ENCODE data around the gene FEM1A. TPM values are rescaled to one million over a fixed set of nuclear protein-coding genes. Genes with fewer than 3 reads are reported as not detected.

Gene FEM1A
- total and polyA plus RNA-seq, 4 donors = 5.6 to 14.6 (median 8.6) TPM

DNA sequence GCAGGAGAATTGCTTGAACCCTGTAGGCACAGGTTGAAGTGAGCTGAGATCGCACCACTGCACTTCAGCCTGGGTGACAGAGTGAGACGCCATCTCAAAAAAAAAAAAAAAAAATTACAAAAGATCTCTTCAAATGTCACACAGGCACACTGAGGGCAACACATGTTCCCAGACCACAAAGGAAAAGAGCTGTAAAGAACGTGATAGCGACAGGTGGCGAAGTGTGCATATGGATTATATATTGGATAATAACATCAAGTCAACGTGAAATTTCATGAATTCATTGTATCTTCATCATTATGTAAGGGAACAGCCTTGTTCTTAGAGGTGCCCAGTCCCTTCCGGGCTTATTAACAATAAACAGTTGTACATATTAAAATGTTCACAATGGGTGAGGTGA, 36.1 kb upstream of the FEM1A start:
- H3K9ac ChIP-seq (ENCODE audit: insufficient read depth in 1 of 2, low read length in 2 of 2) = no peak overlapping the region
- peaks cover 0 to 6% (median 0%) of the 10 kb centered on the region in 4 donors for H3K9me3 ChIP-seq (ENCODE audit: control insufficient read depth in 4 of 4, insufficient read depth in 3 of 4, low read length in 3 of 4)
- H3K4me3 ChIP-seq = no peak overlapping the region
- no peaks in the 10 kb centered on the region for H3K36me3 ChIP-seq (ENCODE audit: control insufficient read depth in 4 of 4, insufficient read depth in 4 of 4, low read length in 4 of 4)
- no peak overlapping the region for H3K27ac ChIP-seq (ENCODE audit: low read depth in 1 of 2, low read length in 1 of 2)
- ATAC-seq (ENCODE audit: insufficient read depth, low FRiP score) (no peak), DNase-seq (no peak)
- WGBS, 2 donors = 78 to 88% methylated on average over 7 of the region's 7 CpGs
- TF ChIP-seq, protein P1, sequence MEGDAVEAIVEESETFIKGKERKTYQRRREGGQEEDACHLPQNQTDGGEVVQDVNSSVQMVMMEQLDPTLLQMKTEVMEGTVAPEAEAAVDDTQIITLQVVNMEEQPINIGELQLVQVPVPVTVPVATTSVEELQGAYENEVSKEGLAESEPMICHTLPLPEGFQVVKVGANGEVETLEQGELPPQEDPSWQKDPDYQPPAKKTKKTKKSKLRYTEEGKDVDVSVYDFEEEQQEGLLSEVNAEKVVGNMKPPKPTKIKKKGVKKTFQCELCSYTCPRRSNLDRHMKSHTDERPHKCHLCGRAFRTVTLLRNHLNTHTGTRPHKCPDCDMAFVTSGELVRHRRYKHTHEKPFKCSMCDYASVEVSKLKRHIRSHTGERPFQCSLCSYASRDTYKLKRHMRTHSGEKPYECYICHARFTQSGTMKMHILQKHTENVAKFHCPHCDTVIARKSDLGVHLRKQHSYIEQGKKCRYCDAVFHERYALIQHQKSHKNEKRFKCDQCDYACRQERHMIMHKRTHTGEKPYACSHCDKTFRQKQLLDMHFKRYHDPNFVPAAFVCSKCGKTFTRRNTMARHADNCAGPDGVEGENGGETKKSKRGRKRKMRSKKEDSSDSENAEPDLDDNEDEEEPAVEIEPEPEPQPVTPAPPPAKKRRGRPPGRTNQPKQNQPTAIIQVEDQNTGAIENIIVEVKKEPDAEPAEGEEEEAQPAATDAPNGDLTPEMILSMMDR (IDR thresholded peaks at IDR 0.05; ENCODE audit: control extremely low read depth, extremely low read depth) = no peak
- peaks cover 0 to 5% (median 0%) of the 10 kb centered on the region in 3 donors for H3K27me3 ChIP-seq (ENCODE audit: control insufficient read depth in 3 of 3, insufficient read depth in 3 of 3, low read length in 2 of 3)
- H3K4me1 ChIP-seq (ENCODE audit: control insufficient read depth in 5 of 5, insufficient read depth in 5 of 5, low read length in 5 of 5) = peaks cover 4 to 8% (median 4%) of the 10 kb centered on the region in 5 donors

DNA sequence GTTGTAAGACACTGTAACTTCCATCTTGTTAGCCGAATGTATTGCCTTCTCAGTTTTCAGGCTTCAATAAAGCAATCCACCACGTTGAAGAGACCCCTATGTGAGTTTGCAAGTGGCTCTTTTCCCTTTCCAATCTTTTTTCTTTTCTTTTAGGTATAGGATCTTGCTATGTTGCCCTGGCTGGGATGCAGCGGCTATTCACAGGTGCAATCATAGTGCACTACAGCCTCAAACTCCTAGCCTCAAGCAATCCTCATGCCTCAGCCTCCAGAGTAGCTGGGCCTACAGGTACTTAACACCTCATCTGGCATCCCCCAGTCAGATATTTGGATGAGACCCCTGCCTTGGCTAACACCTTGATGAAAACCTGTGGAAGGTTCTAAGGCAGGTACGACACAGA, 33.5 kb upstream of the FEM1A start:
- no peak overlapping the region for H3K4me3 ChIP-seq
- ATAC-seq (ENCODE audit: insufficient read depth, low FRiP score) (no peak), DNase-seq (no peak)
- WGBS, 2 donors = 76 to 83% methylated on average over 4 of the region's 4 CpGs
- H3K36me3 ChIP-seq (ENCODE audit: control insufficient read depth in 4 of 4, insufficient read depth in 4 of 4, low read length in 4 of 4) = no peaks in the 10 kb centered on the region
- no peak overlapping the region for H3K9ac ChIP-seq (ENCODE audit: insufficient read depth in 1 of 2, low read length in 2 of 2)
- peaks cover 0 to 3% (median 0%) of the 10 kb centered on the region in 4 donors for H3K9me3 ChIP-seq (ENCODE audit: control insufficient read depth in 4 of 4, insufficient read depth in 3 of 4, low read length in 3 of 4)
- no peak overlapping the region for H3K27ac ChIP-seq (ENCODE audit: low read depth in 1 of 2, low read length in 1 of 2)
- TF ChIP-seq, protein P1 (IDR thresholded peaks at IDR 0.05; ENCODE audit: control extremely low read depth, extremely low read depth) = no peak
- peaks cover 0 to 5% (median 0%) of the 10 kb centered on the region in 3 donors for H3K27me3 ChIP-seq (ENCODE audit: control insufficient read depth in 3 of 3, insufficient read depth in 3 of 3, low read length in 2 of 3)
- H3K4me1 ChIP-seq (ENCODE audit: control insufficient read depth in 5 of 5, insufficient read depth in 5 of 5, low read length in 5 of 5) = peaks cover 4 to 8% (median 4%) of the 10 kb centered on the region in 5 donors

DNA sequence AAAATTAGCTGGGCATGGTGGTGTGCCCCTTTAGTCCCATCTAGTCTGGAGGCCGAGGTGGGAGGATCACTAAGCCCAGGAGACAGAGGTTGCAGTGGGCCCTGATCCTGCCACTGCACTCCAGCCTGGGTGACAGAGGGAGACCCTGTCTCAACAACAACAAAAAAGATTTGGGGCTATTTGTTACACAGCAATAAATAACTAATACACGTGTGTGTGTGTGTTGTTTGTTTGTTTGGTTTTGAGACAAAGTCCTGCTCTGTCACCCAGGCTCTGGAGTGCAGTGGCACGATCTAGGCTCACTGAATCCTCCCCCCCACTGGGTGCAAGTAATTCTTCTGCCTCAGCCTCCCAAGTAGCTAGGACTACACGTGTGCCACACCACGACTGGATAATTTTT, 32.9 kb upstream of the FEM1A start:
- Histone ChIP-seq H3K27ac (ENCODE audit: low read depth in 1 of 2, low read length in 1 of 2) (no peak overlapping the region), H3K27me3 (ENCODE audit: control insufficient read depth in 3 of 3, insufficient read depth in 3 of 3, low read length in 2 of 3) (peaks cover 0 to 5% (median 0%) of the 10 kb centered on the region in 3 donors), H3K9ac (ENCODE audit: insufficient read depth in 1 of 2, low read length in 2 of 2) (no peak overlapping the region), H3K36me3 (ENCODE audit: control insufficient read depth in 4 of 4, insufficient read depth in 4 of 4, low read length in 4 of 4) (no peaks in the 10 kb centered on the region), H3K4me1 (ENCODE audit: control insufficient read depth in 5 of 5, insufficient read depth in 5 of 5, low read length in 5 of 5) (peaks cover 4 to 8% (median 4%) of the 10 kb centered on the region in 5 donors), H3K4me3 (no peak overlapping the region), H3K9me3 (ENCODE audit: control insufficient read depth in 4 of 4, insufficient read depth in 3 of 4, low read length in 3 of 4) (peaks cover 0 to 3% (median 0%) of the 10 kb centered on the region in 4 donors)
- no peak for DNase-seq
- WGBS, 2 donors = 69 to 74% methylated on average over 5 of the region's 5 CpGs
- no peak for ATAC-seq (ENCODE audit: insufficient read depth, low FRiP score)
- TF ChIP-seq, protein P1 (IDR thresholded peaks at IDR 0.05; ENCODE audit: control extremely low read depth, extremely low read depth) = no peak
